Activated CD8-positive, alpha-beta T cell treated with anti-CD3 and anti-CD28 coated beads for 36 hours (primary cell): ENCODE data around the gene SSU72. TPM values are rescaled to one million over a fixed set of nuclear protein-coding genes. Genes with fewer than 3 reads are reported as not detected.

Source experiments
- ATAC-seq: fragments of 200-7000 bp; cut with Tn5 transposase; one replicate; pipeline ENCODE4 v1.10.0; 2021; ENCODE audit warnings: mild to moderate bottlenecking, moderate library complexity
- CTCF ChIA-PET: fragments of 350-600 bp; sonication (Branson Sonifier 250); formaldehyde crosslinking; loops from one replicate; lab custom pipeline; 2021; ENCODE audit warnings: antibody characterized with exemption; lab: Charles Lee
- POLR2A ChIA-PET: fragments of 350-600 bp; sonication (Branson Sonifier 250); formaldehyde crosslinking; loops from one replicate; lab custom pipeline; 2021; ENCODE audit warnings: antibody characterized with exemption; lab: Charles Lee
- DNase-seq: peaks from one replicate; pipeline ENCODE4 v3.0.0-alpha.2; 2020
- H3K27ac Mint-ChIP-seq: one replicate; pipeline ENCODE4 v1.8.0; 2021; ENCODE audit warnings: mild to moderate bottlenecking, mixed read lengths
- H3K27me3 Mint-ChIP-seq: one replicate; pipeline ENCODE4 v1.8.0; 2021; ENCODE audit warnings: mixed read lengths
- H3K36me3 Mint-ChIP-seq: one replicate; pipeline ENCODE4 v1.8.0; 2021; ENCODE audit warnings: low read depth, mixed read lengths
- H3K4me1 Mint-ChIP-seq: one replicate; pipeline ENCODE4 v1.8.0; 2021; ENCODE audit warnings: low read depth, mixed read lengths
- H3K4me3 Mint-ChIP-seq: one replicate; pipeline ENCODE4 v1.8.0; 2021; ENCODE audit warnings: mild to moderate bottlenecking, moderate library complexity, mixed read lengths
- H3K9me3 Mint-ChIP-seq: one replicate; pipeline ENCODE4 v1.8.0; 2021; ENCODE audit warnings: mixed read lengths
- CTCF ChIP-seq: fragments of 200-600 bp; IDR thresholded peaks from one replicate; pipeline ENCODE4 v1.8.0; 2022; ENCODE audit warnings: antibody characterized with exemption, mild to moderate bottlenecking
- intact Hi-C: fragments of 100-400 bp; cut with micrococcal nuclease; formaldehyde crosslinking; loops from one replicate; pipeline ENCODE4 v1.10.0; 2022
- total RNA-seq, 2 experiments: library from RNA; stranded (reverse); gene quantifications; one replicate each; pipeline ENCODE4 v1.2.3, GENCODE V29; 2021

SSU72 gene
- total RNA-seq, 2 experiments from 2014 or later, result 111 to 113 TPM

GRCh38 chr1:1538989-1539309, 35.7 kb downstream of the SSU72 start:
- H3K4me3 Mint-ChIP-seq, result peak overlapping the region; percentile 33
- H3K9me3 Mint-ChIP-seq, result no peaks in the 10 kb centered on the region
- no peaks in the 10 kb centered on the region for H3K27me3 Mint-ChIP-seq
- ChIA-PET POLR2A (interaction anchor here (0.6 to 1.0 kb wide), 3 partner anchors 20 to 29 kb away, joined by 3 read pairs; no protein-coding TSS in a partner anchor), CTCF (no interaction called here)
- ATAC-seq (no peak), DNase-seq (no peak)
- no peak overlapping the region for H3K27ac Mint-ChIP-seq
- no peak for TF ChIP-seq CTCF
- intact Hi-C loops, result no loop called here
- peaks cover 9% of the 10 kb centered on the region for H3K36me3 Mint-ChIP-seq
- no peaks in the 10 kb centered on the region for H3K4me1 Mint-ChIP-seq

- CTCF ChIA-PET, result no interaction called here
- no peak for ATAC-seq
- Mint-ChIP-seq H3K4me3 (peak overlapping the region; percentile 33), H3K4me1 (no peaks in the 10 kb centered on the region), H3K36me3 (peaks cover 9% of the 10 kb centered on the region), H3K27me3 (no peaks in the 10 kb centered on the region), H3K27ac (no peak overlapping the region), H3K9me3 (no peaks in the 10 kb centered on the region)
- TF ChIP-seq CTCF, result no peak
- POLR2A ChIA-PET, result no interaction called here
- intact Hi-C loops, result no loop called here
- DNase-seq, result no peak
Observed at GRCh38 chr1:1538334-1538733, 36.3 kb downstream of the SSU72 start.

- no peaks in the 10 kb centered on the region for H3K9me3 Mint-ChIP-seq
- H3K27ac Mint-ChIP-seq, result no peak overlapping the region
- no peak for TF ChIP-seq CTCF
- no peaks in the 10 kb centered on the region for H3K4me1 Mint-ChIP-seq
- H3K27me3 Mint-ChIP-seq, result no peaks in the 10 kb centered on the region
- ATAC-seq, result no peak
- H3K4me3 Mint-ChIP-seq, result no peak overlapping the region
- DNase-seq, result no peak
- intact Hi-C loops, result no loop called here
- ChIA-PET CTCF (no interaction called here), POLR2A (no interaction called here)
- peaks cover 7% of the 10 kb centered on the region for H3K36me3 Mint-ChIP-seq
Observed at GRCh38 chr1:1537626-1538250, 36.9 kb downstream of the SSU72 start.

- H3K36me3 Mint-ChIP-seq, result peaks cover 6% of the 10 kb centered on the region
- H3K27ac Mint-ChIP-seq, result no peak overlapping the region
- ATAC-seq (no peak), DNase-seq (no peak)
- no peak overlapping the region for H3K4me3 Mint-ChIP-seq
- H3K27me3 Mint-ChIP-seq, result no peaks in the 10 kb centered on the region
- POLR2A ChIA-PET, result no interaction called here
- no peaks in the 10 kb centered on the region for H3K4me1 Mint-ChIP-seq
- peaks cover 2% of the 10 kb centered on the region for H3K9me3 Mint-ChIP-seq
- CTCF ChIA-PET, result no interaction called here
- intact Hi-C loops, result no loop called here
- no peak for TF ChIP-seq CTCF
Observed at GRCh38 chr1:1536938-1537546, 37.6 kb downstream of the SSU72 start.

GRCh38 chr1:1536019-1536937, 38.4 kb downstream of the SSU72 start:
- ChIA-PET CTCF (no interaction called here), POLR2A (no interaction called here)
- ATAC-seq (no peak), DNase-seq (no peak)
- Mint-ChIP-seq H3K27ac (no peak overlapping the region), H3K4me3 (no peak overlapping the region), H3K9me3 (peaks cover 5% of the 10 kb centered on the region), H3K36me3 (peaks cover 6% of the 10 kb centered on the region), H3K4me1 (no peaks in the 10 kb centered on the region), H3K27me3 (no peaks in the 10 kb centered on the region)
- TF ChIP-seq CTCF, result no peak
- intact Hi-C loops, result no loop called here
